Left ventricle myocardium inferior (tissue), 1 donor: ENCODE data around the gene CLDN7. TPM values are rescaled to one million over a fixed set of nuclear protein-coding genes. Genes with fewer than 3 reads are reported as not detected.
A peak's percentile ranks its signal among the peaks of the same experiment; 100 is the strongest.

ENCODE experiments used
- DNase-seq: peaks from one replicate; pipeline ENCODE4 v3.0.0-alpha.2; 2020
- H3K27ac ChIP-seq: fragments of 200-600 bp; replicated peaks from 2 replicates; pipeline ENCODE4 v1.8.0; 2021
- H3K27me3 ChIP-seq: fragments of 200-600 bp; 2 replicates; pipeline ENCODE4 v1.8.0; 2021; ENCODE audit warnings: low read depth
- H3K36me3 ChIP-seq: fragments of 200-600 bp; 2 replicates; pipeline ENCODE4 v1.8.0; 2021
- H3K4me1 ChIP-seq: fragments of 200-600 bp; 2 replicates; pipeline ENCODE4 v1.8.0; 2021
- H3K4me3 ChIP-seq: fragments of 200-600 bp; 2 replicates; pipeline ENCODE4 v1.8.0; 2021; ENCODE audit warnings: mild to moderate bottlenecking, moderate library complexity
- H3K9me3 ChIP-seq: fragments of 200-600 bp; replicated peaks from 2 replicates; pipeline ENCODE4 v1.8.0; 2021
- intact Hi-C: fragments of 100-400 bp; cut with micrococcal nuclease; formaldehyde crosslinking; loops from one replicate; pipeline ENCODE4 v1.11.0; 2022
- total RNA-seq: library from RNA; stranded (reverse); fragmentation: NEBNext Ultra II Directional; extraction: Animal tissue kit (Norgen Biotek cat#: 25700); gene quantifications from one replicate; pipeline ENCODE4 v1.2.1, GENCODE V29; 2021
- TF ChIP-seq, protein P1 (sequence below): fragments of 200-600 bp; IDR thresholded peaks from 2 replicates; pipeline ENCODE4 v1.8.0; 2021; ENCODE audit warnings: antibody characterized with exemption, mild to moderate bottlenecking, borderline replicate concordance
- donor health status: DM: no; HTN: yes; CAD: no; lungs with severe emphysema.

CLDN7 gene
- total RNA-seq, 1 donor from 2014 or later, result 1.6 TPM

DNA sequence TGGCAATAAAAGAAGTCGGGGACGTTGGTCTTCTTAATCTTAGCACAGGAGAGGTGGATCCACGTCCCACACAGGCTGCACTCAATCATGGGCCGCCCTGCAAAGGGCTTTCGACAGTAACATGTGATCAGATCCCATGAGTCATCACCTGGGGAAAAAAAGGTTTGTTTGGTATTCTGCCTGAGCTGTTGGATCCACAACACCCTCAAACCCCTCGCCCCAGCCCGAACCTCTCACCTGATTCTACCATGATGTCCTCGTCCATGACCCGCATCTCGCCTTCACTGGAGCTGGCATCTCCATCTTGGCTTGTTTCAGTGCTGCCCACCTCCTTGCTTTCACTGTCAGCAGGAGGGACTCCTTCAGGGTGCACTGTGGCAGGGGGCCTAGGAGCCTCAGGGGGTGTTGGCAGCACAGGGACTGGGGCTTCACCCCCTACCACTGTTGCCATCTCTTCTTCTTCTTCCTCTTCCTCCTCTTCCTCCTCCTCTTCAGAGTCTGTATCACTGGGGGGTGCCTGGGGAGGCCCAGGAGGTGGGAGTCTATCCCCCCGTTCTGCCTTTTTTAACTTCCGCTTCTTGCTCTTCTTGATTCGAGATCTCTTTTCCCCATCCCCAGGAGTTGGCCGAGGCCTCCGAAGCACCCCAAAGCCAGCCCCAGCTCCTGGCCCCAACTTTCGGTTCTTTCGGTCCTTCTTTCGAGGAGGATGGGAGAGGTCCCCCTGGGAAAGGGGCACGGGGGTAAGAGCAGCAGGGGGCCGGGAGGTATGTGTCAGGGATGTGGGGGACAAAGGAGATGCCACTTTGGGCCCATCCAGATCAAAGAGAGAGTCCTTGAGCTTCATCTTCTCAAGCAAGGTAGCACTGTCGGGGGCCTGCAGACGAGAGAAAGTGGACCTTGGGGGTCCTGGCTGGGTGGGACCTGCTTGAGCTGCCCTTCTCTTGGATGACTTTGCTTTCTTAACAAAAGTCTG lies 26.3 kb downstream of the CLDN7 start:
- TF ChIP-seq, protein P1, sequence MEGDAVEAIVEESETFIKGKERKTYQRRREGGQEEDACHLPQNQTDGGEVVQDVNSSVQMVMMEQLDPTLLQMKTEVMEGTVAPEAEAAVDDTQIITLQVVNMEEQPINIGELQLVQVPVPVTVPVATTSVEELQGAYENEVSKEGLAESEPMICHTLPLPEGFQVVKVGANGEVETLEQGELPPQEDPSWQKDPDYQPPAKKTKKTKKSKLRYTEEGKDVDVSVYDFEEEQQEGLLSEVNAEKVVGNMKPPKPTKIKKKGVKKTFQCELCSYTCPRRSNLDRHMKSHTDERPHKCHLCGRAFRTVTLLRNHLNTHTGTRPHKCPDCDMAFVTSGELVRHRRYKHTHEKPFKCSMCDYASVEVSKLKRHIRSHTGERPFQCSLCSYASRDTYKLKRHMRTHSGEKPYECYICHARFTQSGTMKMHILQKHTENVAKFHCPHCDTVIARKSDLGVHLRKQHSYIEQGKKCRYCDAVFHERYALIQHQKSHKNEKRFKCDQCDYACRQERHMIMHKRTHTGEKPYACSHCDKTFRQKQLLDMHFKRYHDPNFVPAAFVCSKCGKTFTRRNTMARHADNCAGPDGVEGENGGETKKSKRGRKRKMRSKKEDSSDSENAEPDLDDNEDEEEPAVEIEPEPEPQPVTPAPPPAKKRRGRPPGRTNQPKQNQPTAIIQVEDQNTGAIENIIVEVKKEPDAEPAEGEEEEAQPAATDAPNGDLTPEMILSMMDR, result no peak
- Histone ChIP-seq H3K36me3 (peaks cover 31% of the 10 kb centered on the region), H3K4me3 (peak overlapping the region; percentile 79), H3K9me3 (no peaks in the 10 kb centered on the region), H3K27me3 (no peaks in the 10 kb centered on the region), H3K27ac (no peak overlapping the region), H3K4me1 (peaks cover 80% of the 10 kb centered on the region)
- no peak for DNase-seq
- intact Hi-C loops, result no loop called here

DNA sequence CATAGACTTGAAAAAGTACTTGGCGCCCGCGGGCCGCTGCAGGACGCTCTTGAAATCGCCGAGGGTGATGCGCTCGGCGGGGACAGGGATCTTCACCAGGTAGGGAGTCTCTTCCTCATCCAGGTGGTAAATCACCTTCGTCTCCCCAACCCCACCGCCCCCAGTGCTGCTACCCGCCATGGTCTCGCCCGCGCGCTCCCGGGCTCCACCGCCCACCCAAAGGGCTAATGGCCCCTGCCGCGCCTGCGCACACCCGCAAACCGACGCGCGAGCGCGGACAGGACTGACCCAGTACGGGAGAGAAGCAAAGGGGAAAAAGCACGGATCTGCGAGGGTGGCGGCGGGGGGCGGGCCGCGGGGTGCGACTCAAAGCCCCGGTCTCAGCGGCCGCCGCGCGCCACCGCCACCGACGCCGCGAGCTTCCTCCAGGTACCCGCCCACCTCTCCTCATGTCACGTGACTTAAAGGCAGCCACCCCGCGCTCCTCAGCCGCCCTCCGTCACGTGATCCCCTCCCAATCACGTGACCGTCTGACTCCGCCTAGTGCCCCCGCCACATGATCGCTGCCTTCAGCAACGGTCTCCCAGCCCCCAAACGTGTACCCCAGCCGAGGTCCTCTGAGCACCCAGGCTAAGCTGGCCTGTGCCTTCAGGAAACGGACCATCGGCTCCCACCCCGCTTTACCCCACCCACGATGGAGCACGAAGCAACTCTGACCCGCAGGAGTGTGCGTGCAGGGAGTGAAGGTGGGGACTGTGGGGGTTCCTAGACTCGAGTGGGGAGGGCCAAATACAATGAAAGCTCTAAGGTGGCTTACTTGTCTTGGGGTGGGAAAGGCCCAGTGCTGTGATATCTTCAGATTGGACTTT lies 28.0 kb downstream of the CLDN7 start, which contains the start of gene DVL2:
DVL2 (minus strand) TSS at position 435 of the 869 bp plus-strand sequence; CDS start at position 180, 255 bp downstream.
- H3K27ac ChIP-seq, result peak within 1 kb of the TSS; percentile 93
- H3K9me3 ChIP-seq, result no peaks in the 10 kb centered on the region
- H3K4me3 ChIP-seq, result peak within 1 kb of the TSS; percentile 79
- no peaks in the 10 kb centered on the region for H3K27me3 ChIP-seq
- TF ChIP-seq, protein P1, result no peak
- peak; percentile 96 for DNase-seq
- H3K36me3 ChIP-seq, result peaks cover 33% of the 10 kb centered on the region
- H3K4me1 ChIP-seq, result peaks cover 67% of the 10 kb centered on the region
- intact Hi-C loops, result no loop called here

DNA sequence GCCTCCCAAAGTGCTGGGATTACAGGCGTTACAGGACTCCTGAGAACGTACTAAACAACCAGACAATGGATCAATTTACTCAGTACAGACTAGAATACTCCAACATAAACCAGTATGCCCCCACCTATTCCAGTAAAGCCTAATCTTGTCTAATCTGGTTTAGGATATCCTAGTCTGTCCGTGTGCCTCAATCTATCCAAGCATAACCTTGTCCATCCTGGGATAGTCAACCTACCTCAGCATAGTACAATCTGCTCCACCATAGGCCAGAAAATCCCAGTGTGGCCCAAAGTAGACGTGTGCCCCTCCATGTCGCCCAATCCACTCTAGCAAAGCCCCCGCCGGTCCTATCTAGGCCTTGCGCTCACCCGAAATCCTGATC lies 28.6 kb downstream of the CLDN7 start:
- no peak for DNase-seq
- Histone ChIP-seq H3K4me1 (peaks cover 61% of the 10 kb centered on the region), H3K27ac (peak overlapping the region; percentile 93), H3K9me3 (no peaks in the 10 kb centered on the region), H3K4me3 (peak overlapping the region; percentile 79), H3K27me3 (no peaks in the 10 kb centered on the region), H3K36me3 (peaks cover 39% of the 10 kb centered on the region)
- intact Hi-C loops, result no loop called here
- TF ChIP-seq, protein P1, result no peak

DNA sequence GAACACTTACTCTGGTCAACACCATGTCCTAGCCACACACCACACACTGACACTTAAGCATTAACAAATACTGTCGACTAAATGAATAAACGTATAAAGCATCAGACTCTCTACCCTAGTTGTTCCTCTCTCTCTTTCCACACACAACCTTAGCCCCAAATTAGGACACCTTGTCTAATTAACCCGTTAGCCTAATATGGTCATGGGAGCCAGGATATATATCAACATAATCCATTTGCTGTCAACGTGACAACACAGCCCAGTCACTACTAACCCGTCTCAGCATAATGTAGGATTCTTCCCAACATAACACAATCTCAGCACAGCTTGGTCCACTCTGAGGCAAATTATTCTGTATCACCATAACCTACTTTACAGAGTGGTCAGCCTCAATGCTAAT lies 30.2 kb downstream of the CLDN7 start:
- no peak overlapping the region for H3K4me3 ChIP-seq
- no peak overlapping the region for H3K27ac ChIP-seq
- peaks cover 51% of the 10 kb centered on the region for H3K4me1 ChIP-seq
- H3K9me3 ChIP-seq, result no peaks in the 10 kb centered on the region
- peaks cover 55% of the 10 kb centered on the region for H3K36me3 ChIP-seq
- TF ChIP-seq, protein P1, result no peak
- H3K27me3 ChIP-seq, result no peaks in the 10 kb centered on the region
- intact Hi-C loops, result no loop called here
- DNase-seq, result no peak

DNA sequence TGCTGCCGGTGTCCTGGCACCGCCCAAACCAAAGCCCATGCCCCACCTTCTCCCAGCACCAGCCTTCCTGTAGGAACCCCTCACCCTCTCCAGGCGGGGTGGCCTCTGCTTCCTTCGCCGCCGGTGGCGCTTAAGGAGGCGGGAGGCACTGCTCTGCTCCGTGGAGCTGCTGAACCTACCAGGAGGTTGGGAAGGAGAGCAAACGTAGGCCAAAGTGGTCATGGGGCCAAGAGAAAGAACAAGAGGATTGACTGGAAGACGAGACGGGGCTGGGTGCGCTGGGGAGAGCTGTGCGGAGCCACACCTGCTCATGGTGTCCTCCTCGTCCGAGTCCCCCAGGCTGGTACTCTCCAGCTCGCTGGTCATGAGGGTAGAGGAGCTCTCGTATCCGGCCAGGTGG lies 32.8 kb downstream of the CLDN7 start:
- no peak for DNase-seq
- peaks cover 46% of the 10 kb centered on the region for H3K4me1 ChIP-seq
- H3K4me3 ChIP-seq, result no peak overlapping the region
- no peaks in the 10 kb centered on the region for H3K9me3 ChIP-seq
- TF ChIP-seq, protein P1, result no peak
- no peak overlapping the region for H3K27ac ChIP-seq
- no peaks in the 10 kb centered on the region for H3K27me3 ChIP-seq
- peaks cover 61% of the 10 kb centered on the region for H3K36me3 ChIP-seq
- intact Hi-C loops, result no loop called here
